ENCODE data around the gene CHMP4A. TPM values are rescaled to one million over a fixed set of nuclear protein-coding genes. Genes with fewer than 3 reads are reported as not detected.

The CHMP4A gene, protein sequence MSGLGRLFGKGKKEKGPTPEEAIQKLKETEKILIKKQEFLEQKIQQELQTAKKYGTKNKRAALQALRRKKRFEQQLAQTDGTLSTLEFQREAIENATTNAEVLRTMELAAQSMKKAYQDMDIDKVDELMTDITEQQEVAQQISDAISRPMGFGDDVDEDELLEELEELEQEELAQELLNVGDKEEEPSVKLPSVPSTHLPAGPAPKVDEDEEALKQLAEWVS
- 10 to 100 TPM; 79.8 to 93.2 TPM for total RNA-seq

DNA sequence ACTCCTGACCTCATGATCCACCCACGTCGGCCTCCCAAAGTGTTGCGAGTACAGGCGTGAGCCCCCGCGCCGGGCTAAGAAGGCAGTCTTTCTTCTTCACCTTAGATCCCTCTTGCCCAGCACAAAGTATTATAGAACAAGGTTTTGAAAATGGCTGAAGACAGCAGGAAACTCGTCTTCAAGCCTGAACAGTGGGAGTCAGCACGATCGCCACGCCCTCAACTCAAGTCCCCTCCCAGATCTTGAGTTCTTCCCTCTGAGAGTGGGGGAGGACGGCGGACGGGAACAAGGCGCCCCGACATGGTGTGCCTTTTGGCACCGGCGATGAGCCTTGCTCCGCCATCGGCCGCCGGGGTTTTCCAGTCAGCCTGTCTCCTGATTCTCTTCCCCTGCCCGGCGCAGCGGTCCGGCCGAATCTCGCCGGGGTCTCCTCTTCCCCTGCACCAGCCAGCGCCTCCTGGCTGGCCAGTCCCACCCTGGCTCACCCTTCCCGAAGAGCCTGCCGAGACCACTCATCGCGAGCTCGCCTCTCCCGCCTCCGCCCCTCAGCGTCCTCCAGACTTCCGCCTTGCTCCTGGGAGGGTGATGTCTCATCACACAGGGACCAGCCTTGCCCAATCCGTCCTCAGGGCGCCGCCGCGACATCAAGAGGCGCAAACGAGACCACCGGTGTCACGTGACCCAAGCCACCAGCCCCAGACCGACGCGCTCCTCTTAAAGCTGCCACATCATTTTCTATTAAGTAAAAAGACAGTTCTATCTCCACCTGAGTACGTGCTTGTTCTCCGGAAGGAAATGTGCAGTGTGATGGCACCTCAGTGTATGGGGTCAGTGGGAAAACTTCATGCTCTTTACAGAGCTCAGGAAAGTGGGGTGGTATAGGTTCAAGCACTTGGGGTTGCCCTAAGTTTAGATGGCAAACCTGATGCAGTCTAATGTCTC, at the start of gene CHMP4A:
Gene CHMP4A (minus strand): TSS at position 565 of the 942 bp plus-strand sequence. CDS start 49 bp downstream, at position 516.
- POLR2A ChIA-PET: interaction anchor here (0.6 to 0.8 kb wide), 4 partner anchors 29 to 99 kb away, joined by 3 to 4 read pairs (median 4); partner anchors contain the start of genes DCAF11 and TINF2
- Mint-ChIP-seq H3K4me3 (peak within 1 kb of the TSS; percentile 84), H3K4me1 (peaks cover 52% of the 10 kb centered on the region), H3K36me3 (ENCODE audit: low read depth) (peaks cover 41% of the 10 kb centered on the region), H3K9me3 (no peaks in the 10 kb centered on the region), H3K27me3 (no peaks in the 10 kb centered on the region), H3K27ac (peak within 1 kb of the TSS; percentile 95)
- peak; percentile 99 for DNase-seq
- CTCF ChIA-PET: interaction anchor here (0.6 to 2.2 kb wide), 14 partner anchors 18 to 624 kb away, joined by 3 to 14 read pairs (median 4); partner anchors contain the start of genes CIDEB, IPO4, IRF9 and LTB4R

GRCh38 chr14:24261969-24262327, 48.7 kb upstream of the CHMP4A start:
- no peak for DNase-seq
- Mint-ChIP-seq H3K27me3 (no peaks in the 10 kb centered on the region), H3K9me3 (no peaks in the 10 kb centered on the region), H3K27ac (no peak overlapping the region), H3K36me3 (ENCODE audit: low read depth) (peaks cover 8% of the 10 kb centered on the region), H3K4me3 (no peak overlapping the region), H3K4me1 (peaks cover 5% of the 10 kb centered on the region)
- POLR2A ChIA-PET: no interaction called here
- CTCF ChIA-PET: interaction anchor here (0.7 to 2.0 kb wide), 5 partner anchors 10 to 45 kb away, joined by 3 to 11 read pairs (median 5); partner anchors contain the start of genes RABGGTA and TINF2

- peaks cover 3% of the 10 kb centered on the region for H3K36me3 Mint-ChIP-seq (ENCODE audit: low read depth)
- POLR2A ChIA-PET: no interaction called here
- CTCF ChIA-PET: interaction anchor here (0.7 to 2.0 kb wide), 4 partner anchors 10 to 22 kb away, joined by 3 to 11 read pairs (median 6); partner anchors contain the start of genes RABGGTA and TINF2
These were observed 48.1 kb upstream of the CHMP4A start for GRCh38 chr14:24261256-24261968.

DNA sequence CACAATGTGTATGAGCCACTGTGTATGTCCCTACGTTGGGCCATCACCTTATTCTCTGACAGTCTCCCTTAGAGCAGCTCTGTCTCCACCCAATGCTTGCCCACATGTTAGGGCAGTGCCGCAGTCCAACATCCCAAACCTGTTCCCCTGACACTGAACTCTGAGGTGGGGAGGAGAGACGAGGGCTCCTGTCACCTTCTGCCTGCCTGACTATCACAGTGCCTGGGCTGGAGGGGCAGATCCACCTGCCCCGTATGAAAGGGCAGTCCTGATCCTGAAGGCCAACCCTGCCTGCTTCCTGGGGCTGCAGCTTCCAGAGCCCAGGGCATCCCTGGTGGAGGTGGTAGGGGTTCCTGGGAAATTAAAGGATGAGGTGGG, 47.5 kb upstream of the CHMP4A start:
- ChIA-PET POLR2A (no interaction called here), CTCF (no interaction called here)
- no peaks in the 10 kb centered on the region for H3K4me1 Mint-ChIP-seq

More at GRCh38 chr14:24261256-24261968, 48.1 kb upstream of the CHMP4A start:
- H3K9me3 Mint-ChIP-seq: no peaks in the 10 kb centered on the region
- no peaks in the 10 kb centered on the region for H3K27me3 Mint-ChIP-seq
- no peak overlapping the region for H3K27ac Mint-ChIP-seq
- no peaks in the 10 kb centered on the region for H3K4me1 Mint-ChIP-seq
- DNase-seq: no peak
- no peak overlapping the region for H3K4me3 Mint-ChIP-seq

DNA sequence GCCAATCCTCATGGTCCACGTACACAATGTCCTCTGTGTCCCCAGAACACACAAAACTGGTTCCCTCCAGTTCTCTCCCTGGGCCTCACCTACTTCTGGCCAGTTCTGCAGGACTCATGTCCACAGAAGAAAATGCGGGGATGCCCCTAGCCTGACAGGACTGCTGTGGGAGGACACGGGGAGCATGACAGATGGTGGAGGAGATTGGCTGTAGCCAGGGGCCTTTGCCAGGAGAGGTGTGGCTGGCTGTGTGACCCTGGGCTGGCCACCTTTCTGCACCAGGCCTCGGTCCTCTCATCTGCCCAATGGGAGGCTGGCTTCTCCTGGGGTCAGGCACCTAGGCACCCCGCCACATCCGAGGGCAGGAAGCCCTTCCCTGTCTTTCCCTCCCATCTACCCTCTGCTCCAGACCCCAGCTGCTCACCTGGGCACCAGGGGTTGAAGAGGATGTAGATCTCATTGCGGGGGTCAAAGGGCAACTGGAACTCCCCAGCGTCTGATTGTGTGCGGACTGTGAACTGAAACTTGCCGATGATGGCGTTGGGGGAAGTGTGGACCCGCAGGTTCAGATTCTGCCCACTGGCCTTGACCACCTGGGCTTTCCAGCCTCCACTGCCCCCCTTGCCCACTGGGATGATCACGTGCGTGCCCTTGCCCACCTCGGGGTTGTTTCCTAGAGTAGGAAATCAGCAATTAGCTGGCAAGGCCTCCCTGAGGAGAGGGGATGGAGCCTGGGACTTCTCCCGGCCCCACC, 46.9 kb upstream of the CHMP4A start:
- Mint-ChIP-seq H3K36me3 (ENCODE audit: low read depth) (no peaks in the 10 kb centered on the region), H3K4me3 (no peak overlapping the region), H3K4me1 (no peaks in the 10 kb centered on the region), H3K9me3 (no peaks in the 10 kb centered on the region), H3K27me3 (no peaks in the 10 kb centered on the region), H3K27ac (no peak overlapping the region)
- ChIA-PET POLR2A (no interaction called here), CTCF (interaction anchor here (1.1 kb wide), 1 partner anchor 12 kb away, joined by 3 read pairs; no protein-coding TSS in a partner anchor)
- no peak for DNase-seq

More for the DNA sequence above, 47.5 kb upstream of the CHMP4A start:
- no peaks in the 10 kb centered on the region for H3K36me3 Mint-ChIP-seq (ENCODE audit: low read depth)
- no peak overlapping the region for H3K4me3 Mint-ChIP-seq
- no peak overlapping the region for H3K27ac Mint-ChIP-seq
- DNase-seq: no peak
- no peaks in the 10 kb centered on the region for H3K9me3 Mint-ChIP-seq
- no peaks in the 10 kb centered on the region for H3K27me3 Mint-ChIP-seq

DNA sequence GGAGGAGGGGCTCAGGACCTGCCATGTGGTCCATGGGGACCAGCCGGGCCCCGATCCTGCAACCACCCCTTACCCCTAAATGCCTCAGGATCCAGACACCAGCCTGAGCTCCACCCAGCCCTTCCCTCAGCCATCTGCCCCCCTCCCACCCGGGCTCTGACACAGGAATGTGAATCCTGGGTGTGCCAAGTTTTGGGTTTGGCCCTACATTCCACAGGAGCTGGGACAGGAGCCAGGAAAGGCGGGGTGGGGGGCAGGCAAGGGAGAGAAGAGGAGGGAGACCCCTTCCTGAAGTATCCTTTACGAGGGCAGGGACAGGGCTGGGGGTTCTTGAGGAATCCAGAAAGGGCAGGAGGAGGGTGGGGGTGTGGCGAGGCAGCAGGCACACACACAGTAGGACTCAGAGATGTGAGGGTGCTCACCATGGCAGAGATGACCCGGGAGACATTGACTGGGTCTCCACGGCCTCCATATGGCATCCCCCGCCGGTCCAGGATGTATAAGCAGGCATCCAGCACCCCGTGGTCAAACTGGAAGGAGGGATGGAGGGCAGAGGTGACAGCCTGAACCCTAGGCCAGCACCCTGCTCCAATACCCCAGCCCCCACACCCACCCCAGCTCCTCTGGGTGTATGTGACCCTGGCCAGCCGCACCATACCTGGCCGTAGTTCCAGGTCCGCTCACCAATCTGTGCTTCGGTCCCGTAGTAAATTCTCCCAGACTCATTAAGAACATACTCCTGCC, 46.2 kb upstream of the CHMP4A start:
- no peak for DNase-seq
- Mint-ChIP-seq H3K4me1 (no peaks in the 10 kb centered on the region), H3K4me3 (no peak overlapping the region), H3K27me3 (no peaks in the 10 kb centered on the region), H3K27ac (no peak overlapping the region), H3K36me3 (ENCODE audit: low read depth) (no peaks in the 10 kb centered on the region), H3K9me3 (no peaks in the 10 kb centered on the region)
- CTCF ChIA-PET: interaction anchor here (0.7 to 2.1 kb wide), 4 partner anchors 10 to 429 kb away, joined by 3 to 11 read pairs (median 4); partner anchors contain the start of gene RABGGTA
- POLR2A ChIA-PET: no interaction called here

DNA sequence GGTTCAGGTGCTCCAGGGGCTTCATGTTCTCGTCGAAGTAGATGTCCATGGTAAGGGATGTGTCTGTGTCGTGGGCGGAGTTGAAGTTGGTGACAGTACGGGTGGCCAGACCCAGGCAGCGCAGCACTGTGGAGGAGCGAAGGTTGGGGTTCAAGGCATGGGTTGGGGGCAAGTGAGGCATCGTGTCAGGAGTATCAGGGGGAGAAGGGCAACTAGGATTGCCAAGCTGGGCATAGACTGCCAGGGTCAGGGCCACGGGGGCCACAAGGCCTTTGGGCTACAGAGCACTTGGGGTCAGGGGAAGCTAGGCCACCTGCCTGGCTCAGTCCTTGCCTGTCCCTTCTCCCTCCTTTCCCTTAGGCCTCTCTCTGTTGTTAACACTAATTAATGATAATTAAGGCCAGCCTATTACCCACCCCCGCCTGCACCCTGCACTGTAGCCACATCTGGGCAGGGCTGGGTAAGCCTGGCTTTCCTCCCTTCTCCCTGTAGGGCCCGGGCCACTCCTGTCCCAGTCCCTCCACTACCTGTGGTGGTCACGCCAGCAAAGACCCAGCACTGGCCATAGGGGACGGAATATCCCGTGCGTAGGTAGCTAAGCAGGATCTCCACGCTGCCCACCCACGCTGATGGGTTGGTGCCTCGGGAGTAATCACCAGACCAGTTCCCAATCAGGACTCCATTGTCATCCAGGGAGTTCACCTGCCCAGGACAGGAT, 45.4 kb upstream of the CHMP4A start:
- no peak overlapping the region for H3K4me3 Mint-ChIP-seq

GRCh38 chr14:24258119-24258518, 44.8 kb upstream of the CHMP4A start:
- H3K36me3 Mint-ChIP-seq (ENCODE audit: low read depth): peaks cover 6% of the 10 kb centered on the region
- no peaks in the 10 kb centered on the region for H3K27me3 Mint-ChIP-seq
- H3K9me3 Mint-ChIP-seq: no peaks in the 10 kb centered on the region
- ChIA-PET POLR2A (no interaction called here), CTCF (interaction anchor here (1.3 to 2.1 kb wide), 4 partner anchors 9 to 50 kb away, joined by 3 to 11 read pairs (median 5); partner anchors contain the start of genes CIDEB, DHRS1, NOP9 and RABGGTA)
- no peak overlapping the region for H3K27ac Mint-ChIP-seq
- no peak for DNase-seq
- H3K4me3 Mint-ChIP-seq: no peak overlapping the region
- H3K4me1 Mint-ChIP-seq: no peaks in the 10 kb centered on the region

More for the DNA sequence above, 45.4 kb upstream of the CHMP4A start:
- POLR2A ChIA-PET: no interaction called here
- CTCF ChIA-PET: interaction anchor here (0.7 to 2.1 kb wide), 5 partner anchors 9 to 430 kb away, joined by 3 to 11 read pairs (median 4); partner anchors contain the start of genes CIDEB, DHRS1, NOP9 and RABGGTA
- DNase-seq: no peak
- peaks cover 5% of the 10 kb centered on the region for H3K36me3 Mint-ChIP-seq (ENCODE audit: low read depth)
- no peaks in the 10 kb centered on the region for H3K27me3 Mint-ChIP-seq
- no peaks in the 10 kb centered on the region for H3K9me3 Mint-ChIP-seq
- H3K27ac Mint-ChIP-seq: no peak overlapping the region
- H3K4me1 Mint-ChIP-seq: no peaks in the 10 kb centered on the region

GRCh38 chr14:24256960-24257359, 43.7 kb upstream of the CHMP4A start:
- H3K4me3 Mint-ChIP-seq: no peak overlapping the region
- no peaks in the 10 kb centered on the region for H3K9me3 Mint-ChIP-seq
- no peaks in the 10 kb centered on the region for H3K4me1 Mint-ChIP-seq
- peaks cover 6% of the 10 kb centered on the region for H3K36me3 Mint-ChIP-seq (ENCODE audit: low read depth)
- CTCF ChIA-PET: interaction anchor here (0.6 to 2.1 kb wide), 7 partner anchors 8 to 109 kb away, joined by 3 to 11 read pairs (median 5); partner anchors contain the start of genes CIDEB and RABGGTA
- DNase-seq: no peak
- POLR2A ChIA-PET: no interaction called here
- no peaks in the 10 kb centered on the region for H3K27me3 Mint-ChIP-seq
- H3K27ac Mint-ChIP-seq: no peak overlapping the region

DNA sequence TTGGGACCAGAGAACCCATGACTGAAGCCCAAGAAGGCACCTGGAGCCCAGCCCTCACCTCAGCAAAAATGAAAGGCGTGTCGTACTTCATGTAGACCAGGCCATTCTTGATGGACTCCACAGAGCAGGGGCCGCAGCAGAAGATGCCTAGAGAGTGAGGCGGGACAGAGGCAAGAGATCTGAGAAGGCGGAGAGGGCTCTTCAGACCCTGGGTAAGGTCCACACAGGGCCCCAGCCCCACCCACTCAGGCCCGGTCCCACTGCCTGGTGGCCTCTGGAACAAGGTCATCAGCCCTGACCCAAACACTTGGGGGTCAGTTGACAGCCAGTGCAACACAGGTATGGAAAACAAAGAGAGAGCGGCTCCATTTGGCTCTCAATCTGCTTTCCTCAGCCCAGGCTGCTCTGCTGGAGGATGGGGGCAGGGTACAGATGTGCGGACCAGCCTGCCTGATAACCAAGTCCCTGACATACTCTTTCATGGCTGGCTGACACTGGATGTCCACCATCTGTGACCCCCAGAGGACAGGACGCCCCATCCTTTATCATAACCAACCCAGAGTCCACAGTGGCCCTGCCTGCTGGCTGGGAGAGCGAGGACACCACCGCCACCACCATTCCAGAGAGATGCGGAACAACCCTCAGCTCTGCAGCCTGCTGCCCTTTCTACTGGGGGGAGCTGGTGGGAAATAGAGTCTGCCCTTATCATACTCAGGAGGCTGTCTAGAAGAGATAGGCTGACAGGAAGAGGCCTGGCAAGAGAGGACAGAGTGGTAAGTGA, 42.8 kb upstream of the CHMP4A start:
- CTCF ChIA-PET: interaction anchor here (0.6 to 1.9 kb wide), 6 partner anchors 9 to 360 kb away, joined by 3 to 6 read pairs (median 4); partner anchors contain the start of gene CIDEB
- Mint-ChIP-seq H3K36me3 (ENCODE audit: low read depth) (peaks cover 10% of the 10 kb centered on the region), H3K4me1 (peaks cover 7% of the 10 kb centered on the region), H3K27ac (no peak overlapping the region), H3K4me3 (no peak overlapping the region), H3K27me3 (no peaks in the 10 kb centered on the region), H3K9me3 (no peaks in the 10 kb centered on the region)
- POLR2A ChIA-PET: no interaction called here
- DNase-seq: no peak
